GM23248 (cell line): ENCODE data around the gene MOV10.

ENCODE experiments used
- EZH2 ChIP-seq: fragments of 200-600 bp; sonication (generic); IDR thresholded peaks from 2 replicates; pipeline ENCODE4 v1.6.1; 2018; ENCODE audit warnings: antibody characterized with exemption, mild to moderate bottlenecking; ENCODE audit not compliant: insufficient read depth, poor library complexity, severe bottlenecking
- EZH2phosphoT487 ChIP-seq: fragments of 200-600 bp; sonication (generic); IDR thresholded peaks from 2 replicates; pipeline ENCODE4 v1.6.1; 2018; ENCODE audit warnings: antibody characterized with exemption, moderate library complexity, mild to moderate bottlenecking, low read depth; ENCODE audit not compliant: insufficient read depth

GRCh38 chr1:112715264-112716053 is 41.0 kb downstream of the MOV10 start, which contains the start of gene PPM1J:
- TF ChIP-seq EZH2 (no peak), EZH2phosphoT487 (no peak)
